Liver (tissue), 9 donors: Measurements from ENCODE around the gene TBC1D5. TPM values are rescaled to one million over a fixed set of nuclear protein-coding genes. Genes with fewer than 3 reads are reported as not detected.
"Not testable (repeated sequence)": the region's sequence is repeated elsewhere in the genome, so short reads cannot be mapped to it uniquely, and the experiment has no call there.

Experiments
- DNase-seq: peaks from one replicate; pipeline ENCODE4 v3.0.0-alpha.2; 2017; ENCODE audit warnings: low spot score
- H3K27ac ChIP-seq, 2 donors: one replicate each; pipeline ENCODE4 v1.7.0; 2013; ENCODE audit warnings: inconsistent platforms in 2 of 2, low read length in 2 of 2, control low read depth in 1 of 2, low read depth in 1 of 2, mild to moderate bottlenecking in 1 of 2
- H3K27me3 ChIP-seq, 4 donors: one replicate each; pipeline versions ENCODE4 v1.6.1 to v1.7.0; 2013; ENCODE audit warnings: low read length in 3 of 4, inconsistent platforms in 1 of 4, mild to moderate bottlenecking in 1 of 4, moderate library complexity in 1 of 4; ENCODE audit not compliant: control insufficient read depth in 4 of 4, insufficient read depth in 4 of 4
- H3K36me3 ChIP-seq, 4 donors: one replicate each; pipeline versions ENCODE4 v1.6.1 to v1.7.0; 2013; ENCODE audit warnings: low read length in 3 of 4, mild to moderate bottlenecking in 3 of 4, low read depth in 1 of 4, moderate library complexity in 1 of 4; ENCODE audit not compliant: control insufficient read depth in 4 of 4, insufficient read depth in 3 of 4
- H3K4me1 ChIP-seq, 4 donors: one replicate each; pipeline versions ENCODE4 v1.6.1 to v1.7.0; 2013; ENCODE audit warnings: low read length in 3 of 4, mild to moderate bottlenecking in 3 of 4, moderate library complexity in 1 of 4; ENCODE audit not compliant: control insufficient read depth in 4 of 4, insufficient read depth in 4 of 4
- H3K4me3 ChIP-seq, 3 donors: one replicate each; pipeline versions ENCODE4 v1.6.1 to v1.7.0; 2013; ENCODE audit warnings: low read length in 3 of 3, control low read depth in 1 of 3, low read depth in 1 of 3, mild to moderate bottlenecking in 1 of 3
- H3K9ac ChIP-seq, 2 donors: one replicate each; pipeline ENCODE4 v1.7.0; 2013; ENCODE audit warnings: low read length in 2 of 2, mild to moderate bottlenecking in 2 of 2, moderate library complexity in 2 of 2, control low read depth in 1 of 2, low read depth in 1 of 2
- H3K9me3 ChIP-seq, 4 donors: one replicate each; pipeline versions ENCODE4 v1.6.1 to v1.7.0; 2013; ENCODE audit warnings: low read length in 3 of 4; ENCODE audit not compliant: control insufficient read depth in 4 of 4
- EGR1 ChIP-seq, 2 donors: IDR thresholded peaks; 2 replicates each; pipeline ENCODE4 v1.6.1; 2016 to 2018; ENCODE audit warnings: antibody characterized with exemption in 2 of 2, low read depth in 2 of 2
- FOXA1 ChIP-seq: IDR thresholded peaks from 2 replicates; pipeline ENCODE4 v1.6.1; 2016; ENCODE audit warnings: antibody characterized with exemption
- FOXA2 ChIP-seq: IDR thresholded peaks from 2 replicates; pipeline ENCODE4 v1.6.1; 2016; ENCODE audit warnings: antibody characterized with exemption
- HNF4A ChIP-seq, 2 donors: conservative IDR thresholded peaks; 2 replicates each; pipeline ENCODE4 v1.6.1; 2016; ENCODE audit warnings: antibody characterized with exemption in 2 of 2, mild to moderate bottlenecking in 2 of 2
- NR2F2 ChIP-seq: IDR thresholded peaks from 2 replicates; pipeline ENCODE4 v1.6.1; 2016; ENCODE audit warnings: antibody characterized with exemption
- RAD21 ChIP-seq, 2 donors: IDR thresholded peaks; 2 replicates each; pipeline ENCODE4 v1.6.1; 2016; ENCODE audit warnings: antibody characterized with exemption in 2 of 2, mild to moderate bottlenecking in 2 of 2
- RXRA ChIP-seq, 2 donors: IDR thresholded peaks; 2 replicates each; pipeline ENCODE4 v1.6.1; 2017 to 2018; ENCODE audit warnings: antibody characterized with exemption in 2 of 2, mild to moderate bottlenecking in 1 of 2
- SP1 ChIP-seq: IDR thresholded peaks from 2 replicates; pipeline ENCODE4 v1.6.1; 2018; ENCODE audit warnings: antibody characterized with exemption, mild to moderate bottlenecking
- YY1 ChIP-seq: IDR thresholded peaks from 2 replicates; pipeline ENCODE4 v1.6.1; 2016; ENCODE audit warnings: antibody characterized with exemption, mild to moderate bottlenecking
- WGBS: extraction: QIAGEN DNeasy Blood & Tissue Kit; methylation state at CpG from one replicate; pipeline ENCODE4 v1.1.7; 2013; 5-methylcytosine and 5-hydroxymethylcytosine counted together
- polyA plus RNA-seq, 2 donors: library from polyadenylated mRNA; stranded (reverse) in 1 of 2; unstranded in 1 of 2; fragments of 200-250 nt in 1 of 2; fragments of >200 nt in 1 of 2; fragmentation: Nextera tagmentation in 1 of 2; extraction: Ambion mirVana in 1 of 2; gene quantifications; one replicate each; pipeline versions ENCODE4 v1.2.1 to v1.2.3, GENCODE V29; 2013 to 2015
- total RNA-seq, 2 donors: library from RNA; depleted of rRNA; stranded (reverse); fragments of >200 nt; gene quantifications; one replicate each; pipeline ENCODE4 v1.2.3, GENCODE V29; 2014
- TF ChIP-seq, protein P1 (sequence below): IDR thresholded peaks from 2 replicates; pipeline ENCODE4 v1.6.1; 2016; ENCODE audit warnings: antibody characterized with exemption, mild to moderate bottlenecking
- donor health status: healthy.
- donor health status: healthy.
- donor health status: healthy.
- donor health status: healthy.
- donor health status: healthy.

The TBC1D5 gene
- total and polyA plus RNA-seq, 4 donors: 9.1 to 45.6 (median 25.6) TPM

DNA sequence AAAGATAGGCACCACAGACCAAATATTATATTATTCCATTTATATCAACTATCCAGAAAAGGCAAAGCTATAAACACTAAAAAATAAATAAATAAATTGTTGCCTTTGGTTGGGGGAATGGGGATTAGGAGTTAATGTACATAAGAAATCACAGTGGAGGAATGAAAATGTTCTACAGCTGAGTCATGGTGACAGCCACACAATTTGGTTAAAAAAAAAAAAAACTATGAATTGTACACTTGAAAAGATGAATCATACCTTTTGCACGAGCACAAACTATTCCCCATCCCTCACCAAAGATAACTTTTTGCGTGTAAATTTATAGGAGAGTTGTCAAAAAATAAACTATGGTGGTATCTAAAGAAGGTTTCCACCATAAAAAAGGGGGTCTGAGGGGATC, 103.2 kb downstream of the TBC1D5 start:
- Histone ChIP-seq H3K36me3 (no peaks in the 10 kb centered on the region), H3K9ac (no peak overlapping the region), H3K4me3 (no peak overlapping the region), H3K27me3 (no peaks in the 10 kb centered on the region), H3K4me1 (no peaks in the 10 kb centered on the region), H3K27ac (no peak overlapping the region), H3K9me3 (no peaks in the 10 kb centered on the region)
- no peak for DNase-seq
- TF ChIP-seq, protein P1, sequence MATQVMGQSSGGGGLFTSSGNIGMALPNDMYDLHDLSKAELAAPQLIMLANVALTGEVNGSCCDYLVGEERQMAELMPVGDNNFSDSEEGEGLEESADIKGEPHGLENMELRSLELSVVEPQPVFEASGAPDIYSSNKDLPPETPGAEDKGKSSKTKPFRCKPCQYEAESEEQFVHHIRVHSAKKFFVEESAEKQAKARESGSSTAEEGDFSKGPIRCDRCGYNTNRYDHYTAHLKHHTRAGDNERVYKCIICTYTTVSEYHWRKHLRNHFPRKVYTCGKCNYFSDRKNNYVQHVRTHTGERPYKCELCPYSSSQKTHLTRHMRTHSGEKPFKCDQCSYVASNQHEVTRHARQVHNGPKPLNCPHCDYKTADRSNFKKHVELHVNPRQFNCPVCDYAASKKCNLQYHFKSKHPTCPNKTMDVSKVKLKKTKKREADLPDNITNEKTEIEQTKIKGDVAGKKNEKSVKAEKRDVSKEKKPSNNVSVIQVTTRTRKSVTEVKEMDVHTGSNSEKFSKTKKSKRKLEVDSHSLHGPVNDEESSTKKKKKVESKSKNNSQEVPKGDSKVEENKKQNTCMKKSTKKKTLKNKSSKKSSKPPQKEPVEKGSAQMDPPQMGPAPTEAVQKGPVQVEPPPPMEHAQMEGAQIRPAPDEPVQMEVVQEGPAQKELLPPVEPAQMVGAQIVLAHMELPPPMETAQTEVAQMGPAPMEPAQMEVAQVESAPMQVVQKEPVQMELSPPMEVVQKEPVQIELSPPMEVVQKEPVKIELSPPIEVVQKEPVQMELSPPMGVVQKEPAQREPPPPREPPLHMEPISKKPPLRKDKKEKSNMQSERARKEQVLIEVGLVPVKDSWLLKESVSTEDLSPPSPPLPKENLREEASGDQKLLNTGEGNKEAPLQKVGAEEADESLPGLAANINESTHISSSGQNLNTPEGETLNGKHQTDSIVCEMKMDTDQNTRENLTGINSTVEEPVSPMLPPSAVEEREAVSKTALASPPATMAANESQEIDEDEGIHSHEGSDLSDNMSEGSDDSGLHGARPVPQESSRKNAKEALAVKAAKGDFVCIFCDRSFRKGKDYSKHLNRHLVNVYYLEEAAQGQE: no peak
- TF ChIP-seq FOXA1 (no peak), RXRA (IDR thresholded peaks at IDR 0.05) (no peak), EGR1 (IDR thresholded peaks at IDR 0.05; ENCODE audit: low read depth in 2 of 2) (no peak)
- 92% methylated on average over 2 of the region's 2 CpGs for WGBS

DNA sequence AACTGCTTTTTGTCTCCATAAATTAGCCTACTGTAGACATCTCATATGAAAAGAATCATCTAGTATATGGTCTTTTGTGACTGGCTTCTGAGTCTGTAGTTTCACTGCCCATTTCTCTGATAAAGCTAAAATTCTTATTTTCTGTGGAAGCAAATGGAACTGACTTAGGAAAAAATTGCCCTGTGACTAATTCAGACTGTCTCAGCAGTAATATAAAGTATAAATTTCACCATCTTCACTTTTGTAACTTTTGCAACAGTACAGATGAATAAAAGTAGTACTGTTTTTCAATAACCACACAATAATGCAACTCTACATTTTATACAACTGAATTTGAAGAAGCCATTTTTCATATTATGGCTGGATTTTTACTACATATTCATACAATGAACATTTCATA, 104.1 kb downstream of the TBC1D5 start:
- no peak overlapping the region for H3K4me3 ChIP-seq

DNA sequence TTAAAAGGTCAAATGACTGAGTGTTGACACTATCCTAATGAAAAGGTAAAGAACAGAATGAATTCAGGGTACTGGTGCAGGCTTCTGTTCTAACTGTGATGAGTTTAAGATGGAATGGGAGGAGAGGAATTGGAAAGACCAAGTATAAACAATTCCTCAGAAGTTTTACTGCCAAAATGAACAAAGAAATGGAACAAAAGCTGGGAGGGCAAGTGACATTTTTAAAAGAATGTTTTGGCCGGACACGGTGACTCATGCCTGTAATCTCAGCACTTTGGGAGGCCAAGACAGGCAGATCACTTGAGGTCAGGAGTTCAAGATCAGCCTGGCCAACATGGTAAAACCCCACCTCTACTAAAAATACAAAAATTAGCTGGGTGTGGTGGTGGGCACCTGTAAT, 106.8 kb downstream of the TBC1D5 start:
- not testable (repeated sequence) for H3K4me1 ChIP-seq, H3K36me3 ChIP-seq, H3K9ac ChIP-seq, H3K4me3 ChIP-seq, H3K27ac ChIP-seq, H3K27me3 ChIP-seq, H3K9me3 ChIP-seq, DNase-seq
- WGBS: 73% methylated on average over 2 of the region's 2 CpGs

More for the DNA sequence above, 104.1 kb downstream of the TBC1D5 start:
- Histone ChIP-seq H3K9me3 (no peaks in the 10 kb centered on the region), H3K4me1 (no peaks in the 10 kb centered on the region), H3K27ac (no peak overlapping the region), H3K9ac (no peak overlapping the region), H3K27me3 (no peaks in the 10 kb centered on the region), H3K36me3 (no peaks in the 10 kb centered on the region)
- TF ChIP-seq NR2F2 (no peak), HNF4A (conservative IDR thresholded peaks at IDR 0.05) (no peak), RAD21 (IDR thresholded peaks at IDR 0.05) (no peak), RXRA (IDR thresholded peaks at IDR 0.05) (no peak), SP1 (no peak), FOXA2 (no peak), YY1 (no peak)
- TF ChIP-seq, protein P1: no peak
- DNase-seq: no peak
